Measurements from ENCODE around the gene SEMA4D.

SEMA4D gene

GRCh38 chr9:89514956-89515355 lies 17.0 kb upstream of the SEMA4D start:
- TF ChIP-seq CTCF (IDR thresholded peaks at IDR 0.05) (no peak), ZFX (IDR thresholded peaks at IDR 0.05; ENCODE audit: borderline replicate concordance) (no peak)
- H3K27ac ChIP-seq = no peak overlapping the region

GRCh38 chr9:89514337-89514736 lies 16.4 kb upstream of the SEMA4D start:
- no peak overlapping the region for H3K27ac ChIP-seq
- TF ChIP-seq CTCF (IDR thresholded peaks at IDR 0.05) = no peak
- no peak for TF ChIP-seq ZFX (IDR thresholded peaks at IDR 0.05; ENCODE audit: borderline replicate concordance)

- no peak overlapping the region for H3K27ac ChIP-seq
- TF ChIP-seq CTCF (IDR thresholded peaks at IDR 0.05) (no peak), ZFX (IDR thresholded peaks at IDR 0.05; ENCODE audit: borderline replicate concordance) (no peak)
Measured at GRCh38 chr9:89513837-89514236, 15.9 kb upstream of the SEMA4D start.

- TF ChIP-seq ZFX (IDR thresholded peaks at IDR 0.05; ENCODE audit: borderline replicate concordance) = no peak
- no peak overlapping the region for H3K27ac ChIP-seq
Measured at GRCh38 chr9:89512382-89512781, 14.5 kb upstream of the SEMA4D start.

GRCh38 chr9:89508951-89509615 lies 11.2 kb upstream of the SEMA4D start:
- TF ChIP-seq CTCF (IDR thresholded peaks at IDR 0.05) (no peak), ZFX (IDR thresholded peaks at IDR 0.05; ENCODE audit: borderline replicate concordance) (no peak)
- no peak overlapping the region for H3K27ac ChIP-seq

- no peak overlapping the region for H3K27ac ChIP-seq
Measured at GRCh38 chr9:89505911-89506310, 8.0 kb upstream of the SEMA4D start.

GRCh38 chr9:89505048-89505447 lies 7.1 kb upstream of the SEMA4D start:
- H3K27ac ChIP-seq = no peak overlapping the region
- no peak for TF ChIP-seq ZFX (IDR thresholded peaks at IDR 0.05; ENCODE audit: borderline replicate concordance)
- no peak for TF ChIP-seq CTCF (IDR thresholded peaks at IDR 0.05)

More at GRCh38 chr9:89505911-89506310, 8.0 kb upstream of the SEMA4D start:
- TF ChIP-seq ZFX (IDR thresholded peaks at IDR 0.05; ENCODE audit: borderline replicate concordance) (no peak), CTCF (IDR thresholded peaks at IDR 0.05) (no peak)

GRCh38 chr9:89502671-89503070 lies 4.8 kb upstream of the SEMA4D start:
- H3K27ac ChIP-seq = no peak overlapping the region
- no peak for TF ChIP-seq ZFX (IDR thresholded peaks at IDR 0.05; ENCODE audit: borderline replicate concordance)
